Stimulated activated effector memory CD8-positive, alpha-beta T cell treated with anti-CD3 and anti-CD28 coated beads, Interleukin-12 subunit alpha, Interleukin-12 subunit beta, amount 100 ng/mL, for 72 hours (primary cell): ENCODE data around the gene TRAPPC3.
A peak's percentile ranks its signal among the peaks of the same experiment; 100 is the strongest.

Experiments
- ATAC-seq: fragments of 150-1000 bp; cut with Tn5 transposase; 2 replicates; pipeline ENCODE4 v1.10.0; 2021
- DNase-seq, 2 donors: peaks; one replicate each; pipeline ENCODE4 v3.0.0; 2021 to 2022; ENCODE audit warnings: low spot score in 2 of 2
- H3K27ac Mint-ChIP-seq: one replicate; pipeline ENCODE4 v1.8.0; 2022; ENCODE audit warnings: mild to moderate bottlenecking, mixed read lengths
- H3K36me3 Mint-ChIP-seq: one replicate; pipeline ENCODE4 v1.8.0; 2022; ENCODE audit warnings: mild to moderate bottlenecking, mixed read lengths
- H3K4me1 Mint-ChIP-seq: one replicate; pipeline ENCODE4 v1.8.0; 2022; ENCODE audit warnings: mixed read lengths
- H3K4me3 Mint-ChIP-seq: one replicate; pipeline ENCODE4 v1.8.0; 2022; ENCODE audit warnings: mild to moderate bottlenecking, mixed read lengths
- H3K9me3 Mint-ChIP-seq: one replicate; pipeline ENCODE4 v1.8.0; 2022; ENCODE audit warnings: mixed read lengths

TRAPPC3 gene

DNA sequence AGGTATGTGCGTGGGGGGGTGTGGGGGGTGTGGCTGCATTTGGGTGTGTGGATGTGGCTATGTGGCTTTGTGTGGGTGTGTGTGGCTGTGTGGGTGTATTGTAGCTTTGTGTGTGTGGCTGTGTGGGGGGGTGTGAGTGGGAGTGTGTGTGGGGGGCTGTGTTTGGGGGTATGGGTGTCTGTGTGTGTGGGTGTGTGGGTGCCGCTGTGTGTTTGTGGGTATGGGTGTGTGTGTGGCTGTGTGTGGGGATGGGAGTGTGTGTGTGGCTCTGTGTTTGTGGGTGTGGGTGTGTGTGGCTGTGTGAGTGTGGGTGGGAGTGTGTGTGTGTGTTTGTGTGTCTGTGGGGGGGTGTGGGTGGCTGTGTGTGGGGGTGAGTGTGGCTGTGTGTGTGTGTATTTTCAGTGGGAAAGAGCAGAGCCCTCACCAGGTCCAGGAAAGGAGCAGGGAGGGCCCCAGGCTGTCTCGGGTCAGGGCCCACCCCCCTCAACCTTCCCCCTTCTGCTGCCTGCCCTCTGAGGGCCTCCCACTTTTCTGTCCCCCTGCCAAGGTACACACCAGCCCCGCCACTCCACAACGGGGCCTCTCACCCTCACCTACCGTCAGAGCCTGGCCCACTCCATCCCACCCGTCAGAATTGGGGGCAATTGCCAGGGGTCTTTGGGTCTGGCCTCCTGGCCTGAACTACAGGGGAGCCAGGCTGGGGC, 22.3 kb downstream of the TRAPPC3 start:
- Mint-ChIP-seq H3K4me3 (no peak overlapping the region), H3K4me1 (peaks cover 39% of the 10 kb centered on the region), H3K27ac (peak overlapping the region; percentile 74), H3K36me3 (no peaks in the 10 kb centered on the region), H3K9me3 (no peaks in the 10 kb centered on the region)
- no peak for ATAC-seq
- DNase-seq = no peak

DNA sequence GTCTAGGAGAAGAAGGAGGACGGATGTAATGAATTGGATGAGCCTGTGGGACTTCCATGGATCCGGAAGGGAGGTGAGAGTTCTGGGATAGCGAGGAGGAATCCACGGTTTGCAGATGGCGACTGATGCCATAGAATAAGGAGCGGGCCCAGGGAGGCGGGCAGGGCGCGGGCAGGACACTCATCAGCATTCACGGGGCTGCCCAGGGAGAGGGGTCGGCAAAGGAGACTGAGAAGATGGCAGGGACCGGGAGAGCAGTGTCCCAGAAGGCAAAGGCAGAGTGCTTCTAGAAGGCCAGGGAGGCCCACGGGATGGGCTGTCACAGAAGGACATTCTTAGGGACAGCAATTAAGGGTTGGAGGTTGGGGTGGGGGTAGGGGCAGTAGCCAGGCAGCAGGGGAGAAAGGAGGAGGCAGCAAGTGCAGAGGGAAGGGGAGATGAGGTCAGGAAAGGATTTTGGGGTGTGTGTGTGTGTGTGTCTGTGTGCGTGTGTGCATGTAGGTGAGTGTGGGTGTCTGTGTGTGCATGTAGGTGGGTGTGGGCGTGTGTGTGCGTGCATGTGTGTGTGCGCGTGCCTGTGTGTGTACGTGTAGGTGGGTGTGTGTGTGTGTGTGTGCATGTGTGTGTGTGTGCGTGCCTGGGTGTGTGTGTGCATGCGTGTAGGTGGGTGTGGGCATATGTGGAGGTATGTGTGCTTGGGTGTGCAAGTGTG, 23.1 kb downstream of the TRAPPC3 start:
- DNase-seq = no peak
- Mint-ChIP-seq H3K9me3 (no peaks in the 10 kb centered on the region), H3K4me1 (peaks cover 39% of the 10 kb centered on the region), H3K36me3 (no peaks in the 10 kb centered on the region), H3K27ac (peak overlapping the region; percentile 74), H3K4me3 (peak overlapping the region; percentile 48)
- ATAC-seq = no peak

DNA sequence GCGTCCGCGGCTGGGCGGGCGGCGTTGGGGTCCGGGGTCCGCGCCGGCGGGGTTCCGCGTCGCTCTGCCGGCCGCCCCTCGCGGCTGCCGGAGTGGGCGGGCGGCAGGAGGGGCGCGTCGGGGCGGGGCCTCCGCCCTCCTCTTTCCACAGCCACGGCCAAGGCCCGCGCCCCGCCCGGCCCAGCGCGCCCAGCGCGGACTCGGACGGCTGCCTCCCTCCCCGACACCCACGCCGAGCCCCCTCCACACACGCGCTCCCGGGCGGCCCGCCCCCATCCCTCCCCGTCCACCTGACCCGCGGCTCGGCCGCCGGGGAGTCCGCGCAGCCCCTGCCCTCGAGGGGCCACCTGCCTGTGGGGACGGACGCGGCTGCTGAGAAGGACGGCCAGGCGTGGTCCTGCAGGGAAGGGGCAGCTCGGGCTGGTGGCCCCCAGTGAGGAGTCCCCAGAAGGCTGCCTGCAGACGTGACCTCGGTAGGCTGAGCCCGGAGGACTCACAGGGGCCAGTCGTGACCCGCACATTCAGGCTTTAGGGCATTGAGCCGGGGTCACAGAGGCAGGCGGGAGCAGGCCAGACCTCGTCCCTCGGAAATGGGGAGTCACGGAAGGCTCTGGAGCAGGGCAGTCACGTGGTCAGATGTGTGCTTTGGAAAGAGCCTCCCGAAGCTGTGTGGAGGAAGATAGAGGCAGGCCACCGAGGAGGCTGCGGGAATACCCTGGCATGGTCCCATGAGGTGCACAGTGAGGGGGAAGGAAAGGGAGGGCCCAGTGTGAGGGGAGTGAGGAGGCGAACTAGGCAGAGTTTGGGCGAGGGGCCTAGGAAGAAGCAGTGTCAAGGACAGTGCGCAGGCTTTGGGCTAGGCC, 23.9 kb downstream of the TRAPPC3 start, which contains the start of gene COL8A2:
Gene COL8A2, minus strand, starts transcription at position 94 of the 863 bp plus-strand sequence. CDS start 24,980 bp downstream, outside the sequence.
- DNase-seq = no peak
- ATAC-seq = no peak
- Mint-ChIP-seq H3K4me3 (peak within 1 kb of the TSS; percentile 53), H3K27ac (peak within 1 kb of the TSS; percentile 74), H3K9me3 (no peaks in the 10 kb centered on the region), H3K4me1 (peaks cover 39% of the 10 kb centered on the region), H3K36me3 (no peaks in the 10 kb centered on the region)

DNA sequence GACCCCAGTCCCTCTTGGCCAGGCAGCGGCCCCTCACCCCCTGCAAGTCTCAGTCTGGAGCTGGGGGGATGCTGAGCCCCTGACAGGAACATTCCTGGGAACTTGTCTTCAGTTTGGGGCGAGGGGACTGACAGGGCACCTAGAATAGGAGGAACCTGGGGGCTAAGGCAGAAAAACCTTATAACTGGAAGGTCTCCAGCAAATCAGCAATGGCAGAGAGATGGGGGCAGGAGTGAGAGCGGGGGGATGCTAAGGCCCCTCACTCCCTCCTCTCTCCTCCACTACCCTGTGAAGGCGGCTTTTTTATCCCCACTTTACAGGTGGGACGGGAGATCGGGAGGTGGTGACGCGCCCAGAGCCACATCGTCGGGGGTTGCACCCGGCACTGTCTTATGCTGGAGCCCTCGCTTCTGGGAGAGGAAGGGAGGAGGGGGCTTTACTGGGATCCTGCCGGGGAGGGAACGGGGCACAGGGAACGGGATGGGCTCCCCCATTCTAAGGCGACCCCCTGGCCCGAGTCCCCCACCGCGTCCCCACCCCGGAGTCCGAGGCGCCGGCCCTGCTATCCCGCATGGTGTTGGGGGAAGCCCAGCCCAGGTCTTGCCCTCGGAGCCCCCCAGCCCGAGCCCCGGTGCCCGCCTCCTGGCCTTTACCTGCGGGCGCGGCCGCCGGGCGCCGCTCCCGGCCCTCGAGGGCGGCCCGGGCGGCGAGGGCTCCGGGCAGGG, 24.7 kb downstream of the TRAPPC3 start:
- Mint-ChIP-seq H3K4me1 (peaks cover 39% of the 10 kb centered on the region), H3K9me3 (no peaks in the 10 kb centered on the region), H3K27ac (no peak overlapping the region), H3K4me3 (peak overlapping the region; percentile 53), H3K36me3 (no peaks in the 10 kb centered on the region)
- no peak for ATAC-seq
- DNase-seq = no peak

DNA sequence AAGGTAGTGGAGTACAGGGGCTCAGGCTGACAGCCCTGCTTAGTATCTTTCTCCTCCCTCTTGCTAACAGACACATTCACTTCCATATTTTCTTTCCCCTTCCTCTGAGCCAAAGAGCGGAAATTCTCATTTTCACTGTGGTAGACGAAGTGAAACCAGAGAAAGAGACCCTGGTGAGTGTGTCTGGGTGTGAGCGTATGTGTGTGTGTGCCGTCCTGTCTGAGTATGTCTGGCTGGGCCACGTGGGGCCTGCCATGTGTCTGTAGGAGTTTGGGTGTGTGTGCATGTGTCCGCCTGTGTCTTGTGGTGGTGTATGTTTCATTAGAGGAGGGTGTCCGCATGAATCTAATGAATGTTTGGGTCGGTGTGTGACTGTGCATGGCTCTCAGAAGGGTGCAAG, 25.9 kb downstream of the TRAPPC3 start:
- H3K36me3 Mint-ChIP-seq = no peaks in the 10 kb centered on the region
- H3K4me1 Mint-ChIP-seq = peaks cover 39% of the 10 kb centered on the region
- H3K9me3 Mint-ChIP-seq = no peaks in the 10 kb centered on the region
- H3K27ac Mint-ChIP-seq = no peak overlapping the region
- H3K4me3 Mint-ChIP-seq = no peak overlapping the region
- DNase-seq (no peak), ATAC-seq (peak; percentile 55)

DNA sequence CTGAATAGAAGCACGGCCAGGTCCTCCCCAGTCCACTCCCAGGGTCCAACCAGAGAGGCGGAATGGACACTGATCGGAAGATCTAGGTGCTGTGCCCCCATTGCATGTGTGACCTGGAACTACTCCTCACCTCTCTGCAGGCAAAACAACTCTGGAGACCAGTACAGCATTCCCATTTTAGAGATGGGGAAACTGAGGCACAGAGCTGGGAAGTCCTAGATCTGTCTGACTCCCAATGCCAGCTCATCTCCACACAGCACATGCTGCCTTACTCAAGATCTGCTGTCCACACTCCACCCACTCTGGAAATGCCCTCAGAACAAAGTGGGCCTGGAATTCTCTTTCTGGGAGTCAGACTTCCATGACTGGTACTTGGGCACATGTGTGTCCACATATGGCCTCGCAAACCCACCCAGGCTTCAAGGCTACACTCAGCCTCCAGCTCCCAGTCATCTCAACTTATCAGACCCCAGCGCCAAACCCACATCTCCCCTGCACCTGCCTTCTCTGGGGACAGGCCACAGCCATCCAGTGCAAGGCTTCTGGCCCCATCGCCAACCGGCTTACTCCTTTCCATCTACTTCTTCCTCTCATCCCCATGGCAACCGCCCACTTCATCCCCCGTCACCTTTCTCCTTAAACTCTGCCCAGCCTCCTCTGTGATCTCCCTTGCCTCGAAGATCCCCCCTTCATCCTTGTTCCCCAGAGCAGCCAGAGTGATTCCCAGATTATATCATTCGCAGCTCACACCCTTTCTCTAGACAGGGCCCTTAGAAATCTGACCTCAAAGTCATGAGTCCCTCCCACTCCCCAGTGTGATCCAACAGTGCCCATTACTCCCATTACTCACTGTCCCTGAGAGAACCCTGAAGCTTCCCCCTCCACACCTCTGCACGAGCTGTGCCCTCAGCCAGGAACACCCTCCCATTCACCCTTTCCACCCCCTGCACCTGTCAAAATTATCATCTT, 26.9 kb downstream of the TRAPPC3 start:
- DNase-seq = no peak
- no peak overlapping the region for H3K27ac Mint-ChIP-seq
- H3K9me3 Mint-ChIP-seq = no peaks in the 10 kb centered on the region
- peaks cover 38% of the 10 kb centered on the region for H3K4me1 Mint-ChIP-seq
- H3K4me3 Mint-ChIP-seq = no peak overlapping the region
- ATAC-seq = no peak
- no peaks in the 10 kb centered on the region for H3K36me3 Mint-ChIP-seq

DNA sequence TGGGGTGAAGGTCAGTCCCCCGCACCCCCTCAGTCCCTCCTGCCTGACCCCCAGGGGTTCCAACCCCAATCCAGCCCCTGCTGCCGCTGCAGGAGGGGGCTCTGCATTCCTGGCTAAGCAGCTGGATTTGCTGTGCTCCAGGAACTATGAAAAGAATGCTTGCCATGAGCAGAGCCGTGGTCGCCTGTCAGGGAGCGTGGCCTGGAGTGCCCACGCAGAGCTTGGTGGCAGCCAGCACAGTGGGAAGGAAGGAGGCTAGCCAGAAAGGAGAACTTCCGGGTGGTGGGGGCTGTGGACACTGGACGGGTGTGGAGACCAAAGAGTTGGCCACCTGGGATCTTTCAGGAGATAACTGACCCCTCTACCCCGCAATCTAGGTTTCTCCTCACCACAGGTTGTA, 29.8 kb downstream of the TRAPPC3 start:
- H3K9me3 Mint-ChIP-seq = no peaks in the 10 kb centered on the region
- no peak overlapping the region for H3K4me3 Mint-ChIP-seq
- no peak for ATAC-seq
- peaks cover 16% of the 10 kb centered on the region for H3K4me1 Mint-ChIP-seq
- no peak for DNase-seq
- no peak overlapping the region for H3K27ac Mint-ChIP-seq
- no peaks in the 10 kb centered on the region for H3K36me3 Mint-ChIP-seq

DNA sequence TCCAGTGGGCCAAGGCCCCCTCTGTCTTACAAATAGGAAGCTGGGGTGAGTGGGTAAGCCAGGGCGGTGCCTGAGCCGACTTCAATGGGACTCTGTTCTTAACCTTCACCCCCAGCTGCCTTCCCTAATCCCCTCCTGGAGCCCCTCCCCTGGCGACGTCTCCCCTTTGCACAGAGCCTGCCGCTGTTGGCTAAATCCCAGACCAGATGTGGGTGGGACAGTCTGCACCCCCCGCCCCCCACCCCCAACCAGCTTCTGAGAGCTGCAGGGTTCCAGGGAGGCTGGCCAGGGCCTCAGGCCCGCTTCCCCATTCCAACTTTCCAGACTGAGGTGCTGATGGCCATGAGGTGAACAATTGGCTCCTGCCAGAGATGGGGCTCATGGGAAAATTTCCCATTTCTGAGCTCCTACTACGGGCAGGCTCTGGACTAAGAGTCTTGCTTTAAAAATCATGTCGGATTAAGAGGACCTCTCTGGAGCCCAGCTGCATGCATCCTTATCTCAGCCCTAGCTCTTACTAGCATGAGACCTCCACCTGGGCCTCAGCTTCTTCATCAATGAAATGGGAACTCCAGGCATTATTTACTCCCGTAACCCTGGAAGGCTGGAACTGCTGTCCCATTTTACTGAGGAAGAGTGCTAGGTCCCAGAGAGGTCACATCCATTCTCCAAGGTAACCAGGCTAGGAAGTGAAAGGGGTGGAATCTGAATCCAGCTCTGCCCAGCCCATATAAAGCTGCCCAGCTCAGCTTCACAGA, 30.7 kb downstream of the TRAPPC3 start:
- Mint-ChIP-seq H3K4me3 (no peak overlapping the region), H3K36me3 (no peaks in the 10 kb centered on the region), H3K27ac (no peak overlapping the region), H3K9me3 (no peaks in the 10 kb centered on the region), H3K4me1 (peaks cover 11% of the 10 kb centered on the region)
- no peak for ATAC-seq
- no peak for DNase-seq

DNA sequence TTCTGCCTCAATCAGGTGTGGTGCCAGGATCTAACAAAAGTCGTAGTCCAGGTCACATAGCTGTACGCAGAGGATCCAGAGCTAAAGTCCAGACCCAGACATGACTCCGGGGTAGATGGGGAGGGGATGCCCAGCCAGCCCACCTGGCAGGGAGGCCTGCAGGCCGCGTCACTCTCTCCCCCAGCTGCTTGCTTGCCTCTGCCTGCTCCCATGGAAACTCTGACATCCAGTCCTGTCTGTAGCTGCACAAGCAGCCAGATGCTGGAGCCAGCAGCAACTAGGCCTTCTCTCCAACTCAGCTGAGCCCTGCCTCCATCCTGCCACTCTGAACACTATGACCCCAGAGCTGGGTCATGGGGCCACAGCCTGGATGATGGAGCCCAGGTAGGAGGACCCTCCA, 32.4 kb downstream of the TRAPPC3 start:
- Mint-ChIP-seq H3K4me1 (no peaks in the 10 kb centered on the region), H3K36me3 (no peaks in the 10 kb centered on the region), H3K9me3 (no peaks in the 10 kb centered on the region), H3K27ac (no peak overlapping the region), H3K4me3 (no peak overlapping the region)
- ATAC-seq = peak; percentile 14
- no peak for DNase-seq

DNA sequence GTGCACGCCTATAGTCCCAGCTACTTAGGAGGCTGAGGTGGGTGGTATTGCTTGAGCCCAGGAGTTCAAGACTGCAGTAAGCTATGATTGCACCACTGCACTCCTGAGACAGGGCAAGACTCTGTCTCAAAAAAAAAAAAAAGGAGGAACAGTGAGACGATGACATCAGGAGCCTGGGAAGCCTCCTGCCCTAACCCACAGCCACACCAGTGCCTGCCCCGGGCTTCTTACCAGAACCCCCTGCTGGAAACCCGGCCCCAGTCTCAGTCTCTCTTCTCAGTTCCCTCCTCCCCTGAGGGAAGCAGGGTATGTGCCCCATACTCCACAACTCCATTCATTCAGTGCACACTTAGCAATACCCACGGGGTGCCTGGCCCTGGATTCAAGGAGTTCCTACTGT, 33.4 kb downstream of the TRAPPC3 start:
- Mint-ChIP-seq H3K9me3 (no peaks in the 10 kb centered on the region), H3K4me1 (peaks cover 7% of the 10 kb centered on the region), H3K4me3 (no peak overlapping the region), H3K36me3 (no peaks in the 10 kb centered on the region), H3K27ac (no peak overlapping the region)
- ATAC-seq = no peak
- DNase-seq = no peak

DNA sequence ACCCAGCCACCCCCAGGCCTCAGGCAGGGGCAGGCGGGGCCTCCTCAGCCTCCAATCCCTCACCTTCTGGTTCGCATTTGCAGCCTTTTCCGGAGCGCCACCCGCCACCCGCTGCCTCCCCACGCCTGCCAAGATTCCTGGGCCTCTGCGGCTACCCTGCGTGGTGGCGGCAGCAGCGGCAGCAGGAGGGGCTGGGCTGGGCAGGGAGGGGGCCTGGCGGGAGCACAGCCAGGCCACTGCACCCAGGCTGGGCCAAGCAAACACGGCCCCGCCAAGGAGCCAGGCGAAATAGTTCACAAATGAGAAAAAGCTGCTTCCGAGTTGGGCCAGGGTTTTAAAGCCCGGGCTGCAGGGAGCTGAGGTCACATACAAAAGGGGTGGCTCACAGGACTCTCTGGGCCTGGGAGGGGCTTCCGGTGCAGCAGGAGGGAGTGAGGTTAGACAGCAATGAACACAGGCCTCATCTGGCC, 34.1 kb downstream of the TRAPPC3 start:
- H3K27ac Mint-ChIP-seq = no peak overlapping the region
- ATAC-seq = no peak

DNA sequence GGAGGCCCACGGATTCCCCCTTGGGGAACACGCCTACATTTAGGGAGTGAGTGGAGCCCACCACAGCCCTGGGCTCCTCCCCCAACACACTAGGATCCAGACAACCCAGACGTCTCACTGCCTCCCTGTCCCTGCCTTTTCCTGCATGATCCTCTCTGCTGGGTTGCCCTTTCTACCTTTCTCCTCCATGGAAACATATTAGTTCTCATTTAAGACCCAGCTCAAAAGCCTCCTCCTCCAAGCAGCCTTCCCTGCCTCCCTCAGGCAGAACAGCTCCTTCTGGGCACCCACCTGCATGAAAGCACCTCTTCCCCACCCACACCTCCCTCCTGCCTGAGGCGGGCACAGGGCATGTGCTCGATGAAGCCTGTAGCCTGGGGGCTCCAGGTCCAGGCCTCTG, 34.9 kb downstream of the TRAPPC3 start:
- no peak for ATAC-seq
- Mint-ChIP-seq H3K4me1 (peaks cover 10% of the 10 kb centered on the region), H3K4me3 (no peak overlapping the region), H3K9me3 (no peaks in the 10 kb centered on the region), H3K27ac (no peak overlapping the region), H3K36me3 (no peaks in the 10 kb centered on the region)
- no peak for DNase-seq

More for the DNA sequence above, 34.1 kb downstream of the TRAPPC3 start:
- H3K4me3 Mint-ChIP-seq = no peak overlapping the region
- H3K9me3 Mint-ChIP-seq = no peaks in the 10 kb centered on the region
- no peaks in the 10 kb centered on the region for H3K36me3 Mint-ChIP-seq
- DNase-seq = no peak
- peaks cover 9% of the 10 kb centered on the region for H3K4me1 Mint-ChIP-seq

DNA sequence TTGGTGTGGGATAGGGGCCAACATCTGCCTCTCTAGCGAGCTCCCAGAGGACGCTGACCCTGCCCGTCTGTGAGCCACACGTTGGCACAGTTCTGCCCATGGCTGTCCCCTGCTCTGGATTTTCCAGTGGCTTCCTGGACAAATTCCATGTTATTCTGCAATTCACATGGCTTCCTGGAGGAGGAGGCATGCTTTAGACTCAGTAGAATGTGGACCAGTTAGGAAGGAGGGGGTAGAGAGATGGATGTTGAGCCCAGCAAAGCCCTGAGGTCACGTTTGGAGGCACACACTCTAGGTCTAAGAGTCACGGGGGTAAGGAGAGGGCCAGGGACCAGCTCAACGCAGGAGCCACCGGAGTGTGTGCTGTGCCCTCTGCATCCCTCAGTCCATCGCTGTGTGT, 36.5 kb downstream of the TRAPPC3 start:
- H3K36me3 Mint-ChIP-seq = no peaks in the 10 kb centered on the region
- peak overlapping the region; percentile 38 for H3K27ac Mint-ChIP-seq
- no peak for DNase-seq
- peaks cover 25% of the 10 kb centered on the region for H3K4me1 Mint-ChIP-seq
- H3K9me3 Mint-ChIP-seq = no peaks in the 10 kb centered on the region
- no peak overlapping the region for H3K4me3 Mint-ChIP-seq
- ATAC-seq = no peak
